ENCODE data around the gene NOM1.
"Not testable (repeated sequence)": the region's sequence is repeated elsewhere in the genome, so short reads cannot be mapped to it uniquely, and the experiment has no call there.

NOM1 gene

DNA sequence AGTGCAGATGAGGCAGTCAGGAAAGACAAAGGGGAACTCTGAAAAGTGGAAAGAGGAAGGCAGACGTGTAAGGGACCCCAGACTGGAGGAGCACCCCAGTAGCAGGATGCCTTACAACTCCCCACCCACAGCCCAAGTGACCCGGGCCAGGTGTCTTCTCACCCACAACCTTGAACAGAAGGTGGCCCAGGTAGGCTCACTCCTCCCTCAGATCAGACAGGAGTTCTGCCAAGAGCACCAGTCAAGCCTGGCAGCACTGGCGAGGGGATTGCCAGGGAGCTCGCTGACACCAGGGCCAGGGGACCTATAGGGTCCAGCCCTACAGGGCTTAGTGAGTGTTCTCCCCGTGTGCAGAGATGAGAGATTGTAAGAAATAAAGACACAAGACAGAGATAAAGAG, 29.4 kb upstream of the NOM1 start:
- TF ChIP-seq EZH2phosphoT487 (IDR thresholded peaks at IDR 0.05; ENCODE audit: low read depth): no peak
- TF ChIP-seq, protein P1, sequence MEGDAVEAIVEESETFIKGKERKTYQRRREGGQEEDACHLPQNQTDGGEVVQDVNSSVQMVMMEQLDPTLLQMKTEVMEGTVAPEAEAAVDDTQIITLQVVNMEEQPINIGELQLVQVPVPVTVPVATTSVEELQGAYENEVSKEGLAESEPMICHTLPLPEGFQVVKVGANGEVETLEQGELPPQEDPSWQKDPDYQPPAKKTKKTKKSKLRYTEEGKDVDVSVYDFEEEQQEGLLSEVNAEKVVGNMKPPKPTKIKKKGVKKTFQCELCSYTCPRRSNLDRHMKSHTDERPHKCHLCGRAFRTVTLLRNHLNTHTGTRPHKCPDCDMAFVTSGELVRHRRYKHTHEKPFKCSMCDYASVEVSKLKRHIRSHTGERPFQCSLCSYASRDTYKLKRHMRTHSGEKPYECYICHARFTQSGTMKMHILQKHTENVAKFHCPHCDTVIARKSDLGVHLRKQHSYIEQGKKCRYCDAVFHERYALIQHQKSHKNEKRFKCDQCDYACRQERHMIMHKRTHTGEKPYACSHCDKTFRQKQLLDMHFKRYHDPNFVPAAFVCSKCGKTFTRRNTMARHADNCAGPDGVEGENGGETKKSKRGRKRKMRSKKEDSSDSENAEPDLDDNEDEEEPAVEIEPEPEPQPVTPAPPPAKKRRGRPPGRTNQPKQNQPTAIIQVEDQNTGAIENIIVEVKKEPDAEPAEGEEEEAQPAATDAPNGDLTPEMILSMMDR (IDR thresholded peaks at IDR 0.05; ENCODE audit: low read depth, low read length): no peak
- peak overlapping the region; percentile 75 for H3K9ac ChIP-seq (ENCODE audit: low read length)
- peak overlapping the region; percentile 68 for H3K4me3 ChIP-seq (ENCODE audit: low read length)
- no peaks in the 10 kb centered on the region for H4K20me1 ChIP-seq (ENCODE audit: insufficient read depth, low read length)
- no peaks in the 10 kb centered on the region for H3K36me3 ChIP-seq (replicated peaks; ENCODE audit: low read depth, low read length)
- no peaks in the 10 kb centered on the region for H3K27me3 ChIP-seq (ENCODE audit: low read depth, low read length)
- no peak overlapping the region; the same call in 1 of the 2 replicates for H2AFZ ChIP-seq (ENCODE audit: low read depth, low read length)
- H3K4me1 ChIP-seq (ENCODE audit: low read length): peaks cover 54% of the 10 kb centered on the region
- peak overlapping the region; percentile 96 for H3K27ac ChIP-seq (ENCODE audit: low read length)
- H3K79me2 ChIP-seq (ENCODE audit: low read length): no peaks in the 10 kb centered on the region
- H3K9me3 ChIP-seq (ENCODE audit: insufficient read depth, low read length): no peaks in the 10 kb centered on the region
- H3K4me2 ChIP-seq (ENCODE audit: low read length): peak overlapping the region; percentile 94

DNA sequence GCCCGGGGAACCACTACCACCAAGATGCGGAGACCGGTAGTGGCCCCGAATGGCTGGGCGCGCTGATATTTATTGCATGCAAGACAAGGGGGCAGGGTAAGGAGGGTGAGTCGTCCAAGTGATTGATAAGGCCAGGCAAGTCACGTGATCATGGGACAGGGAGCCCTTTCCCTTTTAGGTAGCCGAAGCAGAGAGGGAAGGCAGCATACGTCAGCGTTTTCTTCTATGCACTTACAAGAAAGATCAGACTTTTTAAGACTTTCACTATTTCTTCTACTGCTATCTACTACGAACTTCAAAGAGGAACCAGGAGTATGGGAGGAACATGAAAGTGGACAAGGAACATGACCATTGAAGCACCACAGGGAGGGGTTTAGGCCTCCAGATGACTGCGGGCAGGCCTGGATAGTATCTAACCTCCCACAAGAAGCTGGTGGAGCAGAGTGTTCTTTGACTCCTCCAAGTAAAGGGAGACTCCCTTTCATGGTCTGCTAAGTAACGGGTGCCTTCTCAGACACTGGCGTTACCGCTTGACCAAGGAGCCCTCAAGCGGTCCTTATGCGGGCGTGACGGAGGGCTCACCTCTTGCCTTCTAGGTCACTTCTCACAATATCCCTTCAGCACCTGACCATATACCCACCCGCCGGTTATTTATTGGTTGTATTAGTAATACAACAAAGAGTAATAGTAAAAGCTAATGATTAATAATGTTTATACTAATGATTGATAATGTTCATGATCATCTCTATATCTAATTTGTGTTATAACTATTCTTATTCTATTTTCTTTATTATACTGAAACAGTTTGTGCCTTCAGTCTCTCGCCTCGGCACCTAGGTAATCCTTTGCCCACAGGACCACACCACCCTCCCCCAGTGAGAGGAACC, 28.8 kb upstream of the NOM1 start:
- Histone ChIP-seq H3K9ac (ENCODE audit: low read length) (peak overlapping the region; percentile 75), H3K4me1 (ENCODE audit: low read length) (peaks cover 54% of the 10 kb centered on the region), H3K27ac (ENCODE audit: low read length) (peak overlapping the region; percentile 96), H3K4me3 (ENCODE audit: low read length) (peak overlapping the region; percentile 68), H3K4me2 (ENCODE audit: low read length) (peak overlapping the region; percentile 94)
- H3K9me3 ChIP-seq (ENCODE audit: insufficient read depth, low read length); H2AFZ ChIP-seq (ENCODE audit: low read depth, low read length); H4K20me1 ChIP-seq (ENCODE audit: insufficient read depth, low read length); H3K27me3 ChIP-seq (ENCODE audit: low read depth, low read length); H3K79me2 ChIP-seq (ENCODE audit: low read length); H3K36me3 ChIP-seq (replicated peaks; ENCODE audit: low read depth, low read length): not testable (repeated sequence)

DNA sequence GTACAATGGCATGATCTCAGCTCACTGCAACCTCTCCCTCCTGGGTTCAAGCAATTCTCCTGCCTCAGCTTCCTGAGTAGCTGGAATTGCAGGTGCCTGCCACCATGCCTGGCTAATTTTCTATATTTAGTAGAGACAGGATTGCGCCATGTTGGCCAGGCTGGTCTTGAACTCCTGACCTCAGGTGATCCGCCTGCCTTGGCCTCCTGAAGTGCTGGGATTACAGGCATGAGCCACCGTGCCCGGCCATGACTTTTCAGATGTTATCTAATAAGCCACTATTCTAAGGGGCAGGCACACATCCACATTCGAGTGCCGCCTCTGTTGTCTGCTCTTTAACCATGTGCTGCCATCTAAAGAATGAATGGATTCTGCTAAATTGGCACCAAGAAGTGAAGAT, 27.2 kb upstream of the NOM1 start:
- not testable (repeated sequence) for H3K79me2 ChIP-seq (ENCODE audit: low read length); H3K27ac ChIP-seq (ENCODE audit: low read length)

DNA sequence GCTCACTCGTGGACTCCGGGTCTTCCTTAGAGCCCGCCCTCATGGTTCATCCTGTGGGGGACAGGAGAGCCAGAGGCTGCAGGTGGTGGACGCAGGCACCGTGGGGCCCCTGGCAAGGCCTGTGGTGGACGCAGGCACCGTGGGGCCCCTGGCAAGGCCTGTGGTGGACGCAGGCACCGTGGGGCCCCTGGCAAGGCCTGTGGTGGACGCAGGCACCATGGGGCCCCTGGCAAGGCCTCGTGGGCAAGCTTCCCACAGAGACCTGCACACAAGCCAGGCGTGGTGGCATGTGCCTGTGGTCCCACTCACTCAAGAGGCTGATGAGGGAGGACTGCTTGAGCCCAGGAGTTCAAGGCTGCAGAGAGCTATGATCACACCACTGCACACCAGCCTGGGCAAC, 23.7 kb upstream of the NOM1 start:
- not testable (repeated sequence) for H3K27ac ChIP-seq (ENCODE audit: low read length); H3K4me2 ChIP-seq (ENCODE audit: low read length); H3K9me3 ChIP-seq (ENCODE audit: insufficient read depth, low read length); H3K4me3 ChIP-seq (ENCODE audit: low read length); H2AFZ ChIP-seq (ENCODE audit: low read depth, low read length); H4K20me1 ChIP-seq (ENCODE audit: insufficient read depth, low read length); H3K27me3 ChIP-seq (ENCODE audit: low read depth, low read length); H3K79me2 ChIP-seq (ENCODE audit: low read length); H3K36me3 ChIP-seq (replicated peaks; ENCODE audit: low read depth, low read length); H3K9ac ChIP-seq (ENCODE audit: low read length)
- H3K4me1 ChIP-seq (ENCODE audit: low read length): peaks cover 30% of the 10 kb centered on the region

More for the DNA sequence above, 27.2 kb upstream of the NOM1 start:
- H3K9ac ChIP-seq (ENCODE audit: low read length); H4K20me1 ChIP-seq (ENCODE audit: insufficient read depth, low read length); H3K9me3 ChIP-seq (ENCODE audit: insufficient read depth, low read length); H3K4me3 ChIP-seq (ENCODE audit: low read length); H3K27me3 ChIP-seq (ENCODE audit: low read depth, low read length); H3K36me3 ChIP-seq (replicated peaks; ENCODE audit: low read depth, low read length); H3K4me2 ChIP-seq (ENCODE audit: low read length); H2AFZ ChIP-seq (ENCODE audit: low read depth, low read length): not testable (repeated sequence)
- peaks cover 54% of the 10 kb centered on the region for H3K4me1 ChIP-seq (ENCODE audit: low read length)

DNA sequence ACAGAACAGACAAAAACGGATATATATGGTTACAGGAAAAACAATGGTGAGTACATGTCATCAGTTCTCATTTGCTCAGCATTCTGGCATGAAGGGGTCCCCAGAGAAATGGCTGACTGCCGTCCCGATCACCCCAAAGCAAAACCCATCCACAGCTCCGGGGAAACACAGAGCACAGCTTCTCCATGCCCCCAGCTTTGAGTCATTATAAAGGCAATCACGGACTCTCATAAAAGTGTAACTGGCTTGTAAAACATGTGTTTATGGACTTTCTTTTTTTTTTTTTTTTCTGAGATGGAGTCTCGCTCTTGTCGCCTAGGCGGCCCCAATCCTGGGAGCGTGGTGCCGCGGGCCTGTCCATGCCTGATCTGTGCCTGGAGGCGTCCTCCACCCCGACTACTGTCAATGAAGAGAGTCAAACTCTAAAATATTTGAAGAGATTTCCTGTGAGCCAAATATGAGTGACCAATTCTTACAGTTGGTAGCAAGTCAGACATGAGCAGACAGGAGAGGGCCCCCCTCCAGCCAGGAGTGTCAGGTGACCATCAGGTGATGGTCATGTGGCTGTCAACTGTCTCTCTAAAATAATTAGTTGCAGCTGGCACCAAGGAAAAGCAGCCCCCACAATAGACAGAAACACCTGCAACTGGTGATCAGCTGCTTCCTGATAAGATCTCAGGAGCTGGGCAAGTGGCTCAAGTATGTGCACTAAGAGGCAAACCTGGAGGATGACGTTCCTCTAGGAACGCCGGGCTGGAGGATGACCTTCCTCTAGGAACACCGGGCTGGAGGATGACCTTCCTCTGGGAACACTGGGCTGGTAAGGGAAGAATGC, 21.7 kb upstream of the NOM1 start:
- no peak overlapping the region for H3K4me2 ChIP-seq (ENCODE audit: low read length)
- H3K79me2 ChIP-seq (ENCODE audit: low read length): no peaks in the 10 kb centered on the region
- no peak overlapping the region for H2AFZ ChIP-seq (ENCODE audit: low read depth, low read length)
- H3K9ac ChIP-seq (ENCODE audit: low read length): no peak overlapping the region
- peaks cover 14% of the 10 kb centered on the region for H3K4me1 ChIP-seq (ENCODE audit: low read length)
- H3K36me3 ChIP-seq (replicated peaks; ENCODE audit: low read depth, low read length): no peaks in the 10 kb centered on the region
- H3K4me3 ChIP-seq (ENCODE audit: low read length): no peak overlapping the region
- no peaks in the 10 kb centered on the region for H4K20me1 ChIP-seq (ENCODE audit: insufficient read depth, low read length)
- no peaks in the 10 kb centered on the region for H3K27me3 ChIP-seq (ENCODE audit: low read depth, low read length)
- no peak overlapping the region for H3K27ac ChIP-seq (ENCODE audit: low read length)
- H3K9me3 ChIP-seq (ENCODE audit: insufficient read depth, low read length): no peaks in the 10 kb centered on the region
- TF ChIP-seq EZH2phosphoT487 (IDR thresholded peaks at IDR 0.05; ENCODE audit: low read depth): no peak
- TF ChIP-seq, protein P1 (IDR thresholded peaks at IDR 0.05; ENCODE audit: low read depth, low read length): no peak
